ENCODE data around the gene MAD1L1.

Gene MAD1L1

GRCh38 chr7:2078899-2079298 lies 153.8 kb downstream of the MAD1L1 start:
- H2AFZ ChIP-seq (ENCODE audit: low read depth, low read length, severe bottlenecking), result no peak overlapping the region
- no peaks in the 10 kb centered on the region for H3K27me3 ChIP-seq (ENCODE audit: low read length)
- H3F3A ChIP-seq (ENCODE audit: insufficient read depth), result no peaks in the 10 kb centered on the region
- no peaks in the 10 kb centered on the region for H3K9me2 ChIP-seq (replicated peaks; ENCODE audit: insufficient read depth, low read length)
- no peaks in the 10 kb centered on the region for H3K79me2 ChIP-seq (ENCODE audit: insufficient read depth, low read length)
- no peak overlapping the region for H3K27ac ChIP-seq (ENCODE audit: low read depth, low read length)
- H3K4me3 ChIP-seq (ENCODE audit: insufficient read depth, low read length, poor library complexity, severe bottlenecking), result no peak overlapping the region
- H4K20me1 ChIP-seq (ENCODE audit: low read depth, low read length), result no peaks in the 10 kb centered on the region
- H3K36me3 ChIP-seq (ENCODE audit: low read length), result no peaks in the 10 kb centered on the region
- no peaks in the 10 kb centered on the region for H3K9me3 ChIP-seq (ENCODE audit: insufficient read depth, low read length)
- H3K9ac ChIP-seq (ENCODE audit: low read length), result no peak overlapping the region
- no peak overlapping the region for H3K4me2 ChIP-seq (ENCODE audit: low read depth, low read length, poor library complexity, severe bottlenecking)
- no peak for TF ChIP-seq CTCF (IDR thresholded peaks at IDR 0.05; ENCODE audit: insufficient read depth, low read length, poor library complexity, severe bottlenecking)
- TF ChIP-seq EZH2phosphoT487 (conservative IDR thresholded peaks at IDR 0.05; ENCODE audit: low read length), result no peak

- no peak overlapping the region for H3K4me2 ChIP-seq (ENCODE audit: low read depth, low read length, poor library complexity, severe bottlenecking)
- H3K9me3 ChIP-seq (ENCODE audit: insufficient read depth, low read length), result no peaks in the 10 kb centered on the region
- no peaks in the 10 kb centered on the region for H3F3A ChIP-seq (ENCODE audit: insufficient read depth)
- no peak overlapping the region for H2AFZ ChIP-seq (ENCODE audit: low read depth, low read length, severe bottlenecking)
- no peak overlapping the region for H3K4me3 ChIP-seq (ENCODE audit: insufficient read depth, low read length, poor library complexity, severe bottlenecking)
- no peaks in the 10 kb centered on the region for H3K9me2 ChIP-seq (replicated peaks; ENCODE audit: insufficient read depth, low read length)
- H4K20me1 ChIP-seq (ENCODE audit: low read depth, low read length), result no peaks in the 10 kb centered on the region
- no peak overlapping the region for H3K27ac ChIP-seq (ENCODE audit: low read depth, low read length)
- TF ChIP-seq EZH2phosphoT487 (conservative IDR thresholded peaks at IDR 0.05; ENCODE audit: low read length) (no peak), CTCF (IDR thresholded peaks at IDR 0.05; ENCODE audit: insufficient read depth, low read length, poor library complexity, severe bottlenecking) (no peak)
- H3K79me2 ChIP-seq (ENCODE audit: insufficient read depth, low read length), result no peaks in the 10 kb centered on the region
- no peaks in the 10 kb centered on the region for H3K27me3 ChIP-seq (ENCODE audit: low read length)
- no peaks in the 10 kb centered on the region for H3K36me3 ChIP-seq (ENCODE audit: low read length)
- no peak overlapping the region for H3K9ac ChIP-seq (ENCODE audit: low read length)
These were observed 156.1 kb downstream of the MAD1L1 start for GRCh38 chr7:2076649-2077064.

- Histone ChIP-seq H3K9me3 (ENCODE audit: insufficient read depth, low read length) (no peaks in the 10 kb centered on the region), H3K4me2 (ENCODE audit: low read depth, low read length, poor library complexity, severe bottlenecking) (no peak overlapping the region), H4K20me1 (ENCODE audit: low read depth, low read length) (no peaks in the 10 kb centered on the region)
These were observed 156.9 kb downstream of the MAD1L1 start for GRCh38 chr7:2075811-2076210.

More at GRCh38 chr7:2075811-2076210, 156.9 kb downstream of the MAD1L1 start:
- Histone ChIP-seq H2AFZ (ENCODE audit: low read depth, low read length, severe bottlenecking) (no peak overlapping the region), H3K9me2 (replicated peaks; ENCODE audit: insufficient read depth, low read length) (no peaks in the 10 kb centered on the region), H3K27me3 (ENCODE audit: low read length) (no peaks in the 10 kb centered on the region), H3K79me2 (ENCODE audit: insufficient read depth, low read length) (no peaks in the 10 kb centered on the region), H3F3A (ENCODE audit: insufficient read depth) (no peaks in the 10 kb centered on the region), H3K4me3 (ENCODE audit: insufficient read depth, low read length, poor library complexity, severe bottlenecking) (no peak overlapping the region), H3K9ac (ENCODE audit: low read length) (no peak overlapping the region), H3K36me3 (ENCODE audit: low read length) (no peaks in the 10 kb centered on the region), H3K27ac (ENCODE audit: low read depth, low read length) (no peak overlapping the region)
- no peak for TF ChIP-seq CTCF (IDR thresholded peaks at IDR 0.05; ENCODE audit: insufficient read depth, low read length, poor library complexity, severe bottlenecking)
- TF ChIP-seq EZH2phosphoT487 (conservative IDR thresholded peaks at IDR 0.05; ENCODE audit: low read length), result no peak
